Measurements from ENCODE around the gene CDC34. TPM values are rescaled to one million over a fixed set of nuclear protein-coding genes. Genes with fewer than 3 reads are reported as not detected.

Gene CDC34
- total RNA-seq, 1 donor from 2014 or later: 126 TPM

DNA sequence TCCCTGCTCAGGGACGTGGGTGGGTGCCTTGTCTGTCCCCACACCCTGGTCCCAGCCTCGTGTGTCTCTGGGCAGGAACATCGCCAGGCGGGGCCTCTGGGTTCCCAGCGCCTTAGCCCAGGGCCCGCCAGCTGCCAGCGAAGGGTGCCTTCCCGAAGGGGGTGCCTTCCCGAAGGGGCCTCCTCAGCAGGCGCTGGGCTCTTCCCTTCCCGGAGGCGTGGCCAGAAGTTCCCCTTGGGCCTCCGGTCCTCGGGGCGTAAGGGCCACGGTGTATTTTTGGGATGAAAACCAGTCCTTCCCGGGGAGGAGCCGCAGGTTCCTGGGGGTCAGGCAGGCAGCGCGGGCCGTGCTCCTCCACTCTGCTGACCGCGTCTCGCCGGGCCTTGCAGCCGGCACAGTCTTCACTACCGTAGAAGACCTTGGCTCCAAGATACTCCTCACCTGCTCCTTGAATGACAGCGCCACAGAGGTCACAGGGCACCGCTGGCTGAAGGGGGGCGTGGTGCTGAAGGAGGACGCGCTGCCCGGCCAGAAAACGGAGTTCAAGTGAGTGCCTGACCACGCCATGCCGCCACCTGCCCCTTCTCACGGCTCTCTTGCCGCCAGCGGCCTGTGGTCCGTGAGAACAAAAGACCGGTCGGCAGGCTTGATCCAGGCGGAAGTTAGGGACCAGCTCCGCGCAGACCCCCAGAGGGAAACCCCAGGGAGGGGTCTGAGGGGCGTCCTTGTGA lies 47.7 kb downstream of the CDC34 start:
- H3K36me3 Mint-ChIP-seq (ENCODE audit: low read depth, unreplicated experiment): no peaks in the 10 kb centered on the region
- no peak overlapping the region for H3K4me3 Mint-ChIP-seq (ENCODE audit: unreplicated experiment)
- TF ChIP-seq, protein P1, sequence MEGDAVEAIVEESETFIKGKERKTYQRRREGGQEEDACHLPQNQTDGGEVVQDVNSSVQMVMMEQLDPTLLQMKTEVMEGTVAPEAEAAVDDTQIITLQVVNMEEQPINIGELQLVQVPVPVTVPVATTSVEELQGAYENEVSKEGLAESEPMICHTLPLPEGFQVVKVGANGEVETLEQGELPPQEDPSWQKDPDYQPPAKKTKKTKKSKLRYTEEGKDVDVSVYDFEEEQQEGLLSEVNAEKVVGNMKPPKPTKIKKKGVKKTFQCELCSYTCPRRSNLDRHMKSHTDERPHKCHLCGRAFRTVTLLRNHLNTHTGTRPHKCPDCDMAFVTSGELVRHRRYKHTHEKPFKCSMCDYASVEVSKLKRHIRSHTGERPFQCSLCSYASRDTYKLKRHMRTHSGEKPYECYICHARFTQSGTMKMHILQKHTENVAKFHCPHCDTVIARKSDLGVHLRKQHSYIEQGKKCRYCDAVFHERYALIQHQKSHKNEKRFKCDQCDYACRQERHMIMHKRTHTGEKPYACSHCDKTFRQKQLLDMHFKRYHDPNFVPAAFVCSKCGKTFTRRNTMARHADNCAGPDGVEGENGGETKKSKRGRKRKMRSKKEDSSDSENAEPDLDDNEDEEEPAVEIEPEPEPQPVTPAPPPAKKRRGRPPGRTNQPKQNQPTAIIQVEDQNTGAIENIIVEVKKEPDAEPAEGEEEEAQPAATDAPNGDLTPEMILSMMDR (IDR thresholded peaks at IDR 0.05; ENCODE audit: unreplicated experiment): no peak
- H3K4me1 Mint-ChIP-seq (ENCODE audit: unreplicated experiment): peaks cover 7% of the 10 kb centered on the region
- H3K27ac Mint-ChIP-seq (ENCODE audit: unreplicated experiment): no peak overlapping the region
- no peaks in the 10 kb centered on the region for H3K9me3 Mint-ChIP-seq (ENCODE audit: unreplicated experiment)
- DNase-seq (ENCODE audit: low spot score): no peak
- peaks cover 7% of the 10 kb centered on the region for H3K27me3 Mint-ChIP-seq (ENCODE audit: unreplicated experiment)

DNA sequence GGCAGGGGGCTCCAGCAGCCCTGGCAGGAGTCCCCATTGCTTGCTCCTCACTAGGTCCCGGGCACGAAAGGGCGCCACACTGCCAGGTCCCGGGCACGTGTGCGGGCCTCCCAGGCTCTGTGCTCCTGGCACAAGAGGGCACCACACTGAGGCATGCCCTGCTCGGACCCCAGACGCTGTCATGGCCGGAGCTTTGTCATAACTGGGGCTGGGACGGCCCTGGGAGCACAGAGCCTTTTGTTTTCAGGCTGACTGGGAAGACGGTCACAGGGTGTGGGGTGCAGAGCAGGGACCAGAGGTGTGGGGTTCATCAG lies 48.2 kb downstream of the CDC34 start:
- no peaks in the 10 kb centered on the region for H3K36me3 Mint-ChIP-seq (ENCODE audit: low read depth, unreplicated experiment)
- H3K4me1 Mint-ChIP-seq (ENCODE audit: unreplicated experiment): peaks cover 3% of the 10 kb centered on the region
- H3K27me3 Mint-ChIP-seq (ENCODE audit: unreplicated experiment): peaks cover 7% of the 10 kb centered on the region
- H3K4me3 Mint-ChIP-seq (ENCODE audit: unreplicated experiment): no peak overlapping the region
- TF ChIP-seq, protein P1 (IDR thresholded peaks at IDR 0.05; ENCODE audit: unreplicated experiment): no peak
- no peak for DNase-seq (ENCODE audit: low spot score)
- H3K27ac Mint-ChIP-seq (ENCODE audit: unreplicated experiment): no peak overlapping the region
- no peaks in the 10 kb centered on the region for H3K9me3 Mint-ChIP-seq (ENCODE audit: unreplicated experiment)

DNA sequence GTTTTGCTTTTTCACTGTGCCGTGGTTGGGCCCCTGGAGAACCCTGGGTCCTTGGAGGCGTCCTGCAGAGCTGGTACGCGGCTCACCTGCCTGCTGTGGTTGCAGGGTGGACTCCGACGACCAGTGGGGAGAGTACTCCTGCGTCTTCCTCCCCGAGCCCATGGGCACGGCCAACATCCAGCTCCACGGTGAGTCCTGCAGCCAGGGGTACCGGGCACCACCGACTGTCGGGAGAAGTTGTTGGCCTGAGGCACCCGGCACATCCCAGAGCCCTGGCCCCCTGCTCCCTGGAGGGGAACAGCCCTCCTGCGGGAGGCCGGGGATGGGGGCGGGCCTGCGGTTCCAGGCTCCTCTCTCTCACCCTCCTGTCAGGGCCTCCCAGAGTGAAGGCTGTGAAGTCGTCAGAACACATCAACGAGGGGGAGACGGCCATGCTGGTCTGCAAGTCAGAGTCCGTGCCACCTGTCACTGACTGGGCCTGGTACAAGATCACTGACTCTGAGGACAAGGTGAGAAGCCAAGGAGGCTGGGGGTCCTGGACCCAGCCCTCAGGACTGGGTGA lies 48.8 kb downstream of the CDC34 start:
- no peaks in the 10 kb centered on the region for H3K36me3 Mint-ChIP-seq (ENCODE audit: low read depth, unreplicated experiment)
- no peak overlapping the region for H3K27ac Mint-ChIP-seq (ENCODE audit: unreplicated experiment)
- peaks cover 7% of the 10 kb centered on the region for H3K27me3 Mint-ChIP-seq (ENCODE audit: unreplicated experiment)
- no peak overlapping the region for H3K4me3 Mint-ChIP-seq (ENCODE audit: unreplicated experiment)
- TF ChIP-seq, protein P1 (IDR thresholded peaks at IDR 0.05; ENCODE audit: unreplicated experiment): no peak
- no peaks in the 10 kb centered on the region for H3K9me3 Mint-ChIP-seq (ENCODE audit: unreplicated experiment)
- no peaks in the 10 kb centered on the region for H3K4me1 Mint-ChIP-seq (ENCODE audit: unreplicated experiment)
- DNase-seq (ENCODE audit: low spot score): no peak

DNA sequence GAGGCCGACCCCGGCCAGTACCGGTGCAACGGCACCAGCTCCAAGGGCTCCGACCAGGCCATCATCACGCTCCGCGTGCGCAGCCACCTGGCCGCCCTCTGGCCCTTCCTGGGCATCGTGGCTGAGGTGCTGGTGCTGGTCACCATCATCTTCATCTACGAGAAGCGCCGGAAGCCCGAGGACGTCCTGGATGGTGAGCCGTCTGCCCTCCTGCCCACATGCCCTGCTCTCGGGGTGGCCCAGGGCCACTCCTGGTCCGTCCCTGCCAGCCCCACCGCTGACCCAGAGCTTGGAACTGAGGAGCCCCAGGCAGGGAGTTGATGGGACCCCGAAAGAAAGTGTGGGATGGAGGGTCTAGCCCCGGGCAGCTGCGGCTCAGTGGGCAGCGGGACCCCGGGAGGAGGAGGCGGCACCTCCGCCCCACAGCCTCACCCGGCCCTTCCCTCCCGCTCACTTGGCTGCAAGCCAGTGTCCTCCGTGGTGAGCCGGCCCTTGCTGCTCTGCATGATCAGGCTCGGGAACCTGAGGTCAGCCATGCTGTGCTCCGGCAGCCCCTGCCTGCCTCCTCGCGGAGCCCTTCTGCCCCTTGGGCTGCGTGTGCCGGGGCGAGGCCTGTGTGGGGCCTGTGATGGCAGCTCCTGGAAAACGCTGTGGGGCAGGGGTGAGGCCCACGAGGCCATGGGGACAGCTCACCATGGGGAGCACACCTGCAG lies 50.0 kb downstream of the CDC34 start:
- no peak overlapping the region for H3K4me3 Mint-ChIP-seq (ENCODE audit: unreplicated experiment)
- H3K36me3 Mint-ChIP-seq (ENCODE audit: low read depth, unreplicated experiment): no peaks in the 10 kb centered on the region
- H3K9me3 Mint-ChIP-seq (ENCODE audit: unreplicated experiment): no peaks in the 10 kb centered on the region
- no peak overlapping the region for H3K27ac Mint-ChIP-seq (ENCODE audit: unreplicated experiment)
- TF ChIP-seq, protein P1 (IDR thresholded peaks at IDR 0.05; ENCODE audit: unreplicated experiment): no peak
- no peak for DNase-seq (ENCODE audit: low spot score)
- H3K4me1 Mint-ChIP-seq (ENCODE audit: unreplicated experiment): no peaks in the 10 kb centered on the region
- H3K27me3 Mint-ChIP-seq (ENCODE audit: unreplicated experiment): peaks cover 9% of the 10 kb centered on the region
